HK-2 (cell line): Measurements from ENCODE around the gene LDLRAP1.

Experiments
- DNase-seq: peaks from one replicate; pipeline ENCODE4 v3.0.0-alpha.2; 2018; ENCODE audit not compliant: unreplicated experiment

The LDLRAP1 gene

DNA sequence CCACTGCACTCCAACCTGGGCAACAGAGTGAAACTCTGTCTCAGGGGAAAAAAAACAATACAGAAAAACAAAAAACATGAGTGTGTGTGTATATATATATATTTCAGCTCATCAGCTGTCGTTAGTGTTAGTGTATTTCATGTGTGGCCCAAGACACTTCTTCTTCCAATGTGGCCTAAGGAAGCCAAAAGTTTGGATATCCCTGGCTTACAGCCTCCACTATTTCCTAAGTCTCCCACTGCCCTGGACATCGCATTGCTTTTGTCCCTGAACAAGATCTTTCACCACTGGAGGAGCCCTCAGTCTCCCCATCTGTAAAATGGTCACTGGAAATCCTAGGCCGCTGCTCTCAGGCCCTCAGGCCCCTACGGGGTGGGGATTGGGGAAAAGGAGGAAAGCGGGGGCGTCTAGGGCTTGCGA is 391 bp upstream of the LDLRAP1 start:
- DNase-seq, result no peak

DNA sequence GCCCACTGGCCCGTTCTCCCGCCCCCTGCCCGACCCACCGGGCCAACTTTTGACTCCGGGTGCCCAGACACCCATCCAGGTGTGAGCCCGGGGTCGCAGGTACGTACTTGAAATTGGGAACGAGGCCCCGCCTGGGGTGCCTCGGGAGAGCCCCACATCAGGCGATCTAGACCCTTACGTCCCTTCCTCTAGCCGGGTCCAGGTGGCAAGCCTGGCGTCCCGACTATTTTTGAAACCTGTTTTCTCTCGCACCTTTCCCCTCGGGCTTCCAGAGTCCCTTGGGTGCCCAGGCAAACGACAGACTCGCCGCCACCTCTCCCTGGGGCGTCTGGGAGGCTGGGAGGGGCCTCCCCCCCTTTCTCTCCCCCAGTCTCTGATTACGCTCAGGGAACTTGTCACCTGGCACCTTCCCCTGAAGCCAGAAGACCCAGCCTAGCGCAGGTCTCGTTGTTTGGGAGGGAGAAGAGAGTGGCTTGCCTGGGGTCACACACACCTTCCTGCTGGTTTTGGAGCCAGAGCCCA is 898 bp downstream of the LDLRAP1 start:
- DNase-seq, result no peak

DNA sequence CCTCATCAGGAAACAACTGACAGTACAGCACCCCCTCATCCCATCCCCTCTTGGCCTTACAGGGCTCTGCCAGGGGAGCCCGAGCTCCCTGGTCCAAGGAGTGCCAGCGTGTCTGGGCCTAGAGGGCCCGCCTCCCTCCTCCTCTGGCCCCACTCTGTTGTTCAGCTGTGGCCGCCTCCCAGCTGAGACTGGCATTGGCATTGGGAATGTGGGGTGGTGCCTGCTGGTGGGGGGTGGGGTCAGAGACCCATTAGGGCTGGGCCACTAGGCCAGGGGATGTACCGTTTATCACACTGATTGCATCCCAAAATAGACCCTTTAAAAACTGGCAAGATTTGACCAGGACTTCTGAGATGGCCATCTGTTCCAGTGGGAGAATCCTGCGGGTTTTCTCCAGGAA is 1.4 kb downstream of the LDLRAP1 start:
- DNase-seq, result no peak

DNA sequence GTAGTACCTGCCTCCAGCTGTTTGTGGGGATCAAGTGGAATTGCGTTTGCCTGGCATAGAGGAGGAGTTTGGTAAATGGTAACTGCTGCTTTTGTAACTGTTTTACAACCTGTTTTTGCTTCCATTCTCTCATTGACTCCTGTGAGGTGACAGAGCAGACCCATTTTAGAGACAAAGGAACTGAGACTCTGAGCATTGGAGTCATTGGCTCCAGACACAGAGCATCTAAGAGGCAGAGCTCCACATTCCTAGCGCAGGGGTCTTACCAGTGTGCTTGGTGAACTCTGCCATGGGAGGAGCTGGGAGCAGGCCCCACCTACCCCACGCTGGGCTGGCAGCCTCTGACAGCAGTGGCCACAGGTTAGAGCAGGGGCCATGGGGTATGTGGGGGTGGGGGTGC is 2.4 kb downstream of the LDLRAP1 start:
- DNase-seq, result no peak

DNA sequence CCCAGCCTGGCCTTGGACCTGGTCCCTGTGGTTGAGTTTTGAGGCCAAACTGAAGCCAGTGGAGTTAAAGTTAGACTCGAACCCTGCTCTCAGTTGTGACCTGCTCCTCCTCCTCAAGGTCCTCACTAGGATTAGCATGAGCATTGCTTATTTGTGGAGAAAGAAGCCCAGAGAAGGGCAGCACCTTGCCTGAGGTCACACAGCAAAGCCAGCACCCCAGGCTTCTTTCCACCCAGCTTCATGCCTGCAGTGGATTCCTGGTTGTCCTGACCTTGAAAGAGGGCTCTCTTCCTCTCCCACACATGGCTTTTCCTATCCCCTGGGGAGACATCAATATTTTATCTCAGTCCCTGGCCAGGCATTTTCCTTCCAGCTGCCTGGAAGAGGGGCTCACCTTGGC is 2.8 kb downstream of the LDLRAP1 start:
- DNase-seq, result no peak

DNA sequence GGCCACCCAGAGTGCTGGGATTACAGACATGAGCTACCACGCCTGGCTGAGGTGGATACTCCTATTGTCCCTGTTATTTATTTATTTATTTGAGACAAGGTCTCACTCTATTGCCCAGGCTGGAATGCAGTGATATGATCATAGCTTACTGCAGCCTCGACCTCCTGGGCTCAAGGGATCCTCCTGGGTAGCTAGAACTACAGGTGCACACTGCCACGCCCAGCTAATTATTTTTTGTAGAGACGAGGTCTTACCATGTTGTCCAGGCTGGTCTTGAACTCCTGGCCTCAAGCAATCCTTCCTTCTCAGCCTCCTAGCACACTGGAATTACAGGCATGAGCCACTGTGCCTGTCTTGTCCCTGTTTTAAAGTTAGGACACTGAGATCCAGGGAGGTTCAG is 5.2 kb downstream of the LDLRAP1 start:
- DNase-seq, result no peak

DNA sequence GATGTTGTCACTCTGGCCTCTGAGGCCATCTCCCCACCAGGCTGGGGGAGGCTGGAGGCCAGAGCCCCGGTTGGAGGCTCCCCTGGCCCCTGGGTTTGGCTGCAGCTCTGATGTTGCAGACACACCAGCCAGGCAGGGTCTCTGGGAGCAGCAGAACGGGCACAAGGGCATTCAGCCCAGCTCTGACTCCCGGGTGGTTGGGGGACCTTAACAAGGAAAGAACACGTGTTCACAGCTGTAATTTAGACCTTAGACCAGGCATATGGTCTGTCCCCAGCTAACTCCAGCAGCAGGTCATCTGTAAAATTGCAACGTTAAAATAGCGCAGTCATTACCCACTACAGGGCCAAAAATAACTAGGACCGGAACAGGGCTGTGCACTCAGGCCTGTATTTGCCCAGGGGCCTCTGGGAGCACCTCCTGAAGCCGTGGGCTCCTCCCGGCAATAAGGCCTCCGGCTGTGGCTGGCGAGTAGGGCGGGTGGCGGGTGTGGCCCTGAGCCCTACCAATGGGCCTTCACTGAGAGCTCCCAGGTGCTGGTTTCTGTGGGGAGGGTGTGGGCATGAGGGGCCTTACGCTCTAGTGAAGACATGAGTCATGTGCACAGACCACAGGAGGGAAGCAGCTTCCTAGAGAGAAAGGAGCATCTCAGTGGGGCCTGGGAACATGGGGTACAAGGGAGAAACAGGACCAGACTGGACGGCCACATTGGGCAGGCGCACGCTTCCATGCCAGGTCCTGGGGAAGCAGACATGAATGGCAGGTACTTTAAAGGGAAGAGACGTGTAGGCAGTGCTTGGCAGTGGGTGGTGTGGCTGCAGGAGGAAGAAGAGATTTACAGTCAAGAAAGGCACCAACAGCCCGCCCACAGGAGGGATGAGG is 6.1 kb downstream of the LDLRAP1 start:
- DNase-seq, result peak; percentile 92

DNA sequence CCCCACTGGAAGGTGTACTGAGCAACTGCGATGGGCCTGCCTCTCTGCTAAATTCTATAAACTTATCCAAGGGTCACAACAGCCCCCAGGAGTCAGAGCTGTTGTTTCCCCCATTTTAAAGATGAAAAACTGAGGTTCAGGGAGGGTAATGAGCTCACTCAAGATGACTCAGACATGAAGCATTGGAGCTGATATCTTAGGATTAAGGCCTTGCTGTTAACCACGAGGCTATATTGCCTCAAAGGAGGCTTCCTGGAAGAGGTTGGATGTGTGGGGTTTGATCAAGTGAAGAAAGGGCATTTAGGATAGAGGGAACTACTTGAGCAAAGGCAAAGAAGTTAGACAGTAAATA is 6.7 kb downstream of the LDLRAP1 start:
- no peak for DNase-seq

DNA sequence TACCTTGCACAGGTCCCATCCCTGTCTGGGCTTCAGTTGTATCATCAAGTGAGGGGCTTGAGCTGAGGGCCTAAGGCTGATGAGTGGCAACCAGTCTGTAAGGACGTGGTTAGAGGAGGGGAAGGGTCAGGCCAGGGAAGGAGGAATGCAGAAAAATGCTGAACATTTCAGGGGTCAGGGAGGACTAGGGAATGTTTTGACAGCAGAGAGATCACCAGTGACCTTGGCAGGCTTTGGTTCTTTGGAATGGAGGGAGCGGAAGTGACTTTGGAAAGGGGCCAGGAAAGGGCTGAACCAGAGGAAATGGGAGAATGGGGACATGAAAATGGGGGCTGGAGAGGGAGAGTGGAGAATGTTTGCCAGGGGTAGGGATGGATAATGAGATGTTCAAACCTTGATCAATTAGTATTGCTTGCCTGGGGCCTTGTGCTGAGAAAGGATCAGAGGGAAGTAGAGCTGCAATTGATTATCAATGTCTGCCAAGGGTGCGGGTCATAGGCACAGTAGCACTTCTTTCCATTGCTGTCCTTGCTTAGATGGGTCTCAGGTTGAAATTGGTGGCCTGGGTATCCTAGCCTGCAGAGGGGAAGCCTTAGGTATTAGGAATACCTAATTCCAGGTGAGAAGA is 7.4 kb downstream of the LDLRAP1 start:
- no peak for DNase-seq

DNA sequence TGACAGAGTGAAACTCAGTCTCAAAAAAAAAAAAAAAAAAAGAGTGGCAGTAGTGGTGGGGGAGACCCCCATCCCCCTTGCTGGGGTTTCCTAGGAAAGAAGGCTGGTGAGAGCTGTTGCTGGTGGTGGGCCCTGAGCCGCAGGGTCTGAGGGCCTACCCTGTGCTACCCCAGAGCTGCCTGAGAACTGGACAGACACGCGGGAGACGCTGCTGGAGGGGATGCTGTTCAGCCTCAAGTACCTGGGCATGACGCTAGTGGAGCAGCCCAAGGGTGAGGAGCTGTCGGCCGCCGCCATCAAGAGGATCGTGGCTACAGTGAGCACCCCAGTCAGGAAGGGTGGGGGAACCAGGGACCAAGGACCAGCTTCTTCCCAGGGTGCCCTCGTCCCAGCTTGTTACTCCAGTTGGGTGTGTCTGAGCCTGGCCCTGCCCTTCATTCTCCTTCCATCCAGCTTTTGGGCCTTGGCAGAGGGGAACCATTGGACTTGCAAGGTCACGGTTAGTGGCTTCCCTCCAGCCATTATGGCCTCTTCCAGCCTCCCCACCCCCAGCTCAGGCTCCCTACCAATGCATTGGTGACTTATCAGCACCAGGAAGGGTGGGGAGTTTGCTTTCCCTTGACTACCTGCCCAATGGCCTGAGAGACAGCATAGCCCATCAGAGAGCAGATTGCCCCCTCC is 10.5 kb downstream of the LDLRAP1 start:
- no peak for DNase-seq

DNA sequence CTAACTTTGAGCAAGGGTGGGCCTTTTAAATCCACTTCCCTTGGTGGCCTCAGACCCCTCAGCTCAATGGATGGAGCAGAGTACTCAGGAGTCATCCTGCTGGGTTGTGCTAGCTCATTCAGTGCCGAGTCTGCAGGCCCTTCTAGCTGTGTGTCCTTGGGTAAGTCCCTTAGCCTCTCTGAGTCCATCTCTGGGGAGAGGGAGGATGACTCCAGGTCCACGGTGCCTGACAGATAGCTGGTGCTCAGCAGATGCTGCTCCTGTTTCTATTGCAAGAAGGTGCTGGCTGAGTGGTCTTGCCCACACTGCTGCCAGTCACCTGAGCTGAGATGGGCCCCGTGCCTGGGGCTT is 11.0 kb downstream of the LDLRAP1 start:
- DNase-seq, result no peak

DNA sequence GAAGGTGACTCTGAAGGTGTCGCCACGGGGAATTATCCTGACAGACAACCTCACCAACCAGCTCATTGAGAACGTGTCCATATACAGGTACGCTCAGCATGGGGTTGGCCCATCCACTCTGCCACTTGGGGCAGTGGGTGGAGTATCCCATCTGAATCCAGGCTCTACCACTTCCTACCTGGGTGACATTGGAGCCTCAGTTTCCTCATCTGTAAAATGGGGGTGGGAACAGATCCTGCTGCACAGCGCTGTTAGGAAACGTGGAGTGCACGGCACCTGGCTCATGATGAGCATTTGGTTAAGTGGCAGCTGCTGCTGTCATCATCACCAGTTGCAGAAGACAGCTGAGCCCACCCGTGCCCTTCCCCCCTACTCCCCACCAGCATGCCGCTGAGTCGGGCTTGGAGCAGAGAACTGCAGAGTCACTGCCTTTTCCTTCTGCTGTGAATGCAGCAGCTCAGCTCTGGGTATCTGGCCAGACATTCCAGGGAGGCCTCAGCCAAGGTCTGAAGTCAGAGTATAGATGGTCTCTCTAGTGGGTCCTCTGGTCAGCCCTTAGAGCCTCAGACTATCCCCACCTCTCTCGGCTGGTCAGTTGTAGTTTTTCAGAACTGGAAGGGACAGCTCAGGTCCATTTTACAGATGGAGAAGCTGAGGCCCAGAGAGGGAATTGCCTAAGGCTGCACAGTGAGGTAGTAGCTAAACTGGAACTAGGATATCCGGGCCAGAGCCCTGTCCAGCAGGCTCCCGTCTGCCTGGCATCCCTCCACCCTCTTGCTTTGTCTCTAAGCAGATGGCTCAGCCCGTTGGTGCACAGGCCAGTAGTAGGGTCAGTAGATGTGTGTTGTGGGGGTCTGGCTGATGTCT is 11.7 kb downstream of the LDLRAP1 start:
- DNase-seq, result no peak

DNA sequence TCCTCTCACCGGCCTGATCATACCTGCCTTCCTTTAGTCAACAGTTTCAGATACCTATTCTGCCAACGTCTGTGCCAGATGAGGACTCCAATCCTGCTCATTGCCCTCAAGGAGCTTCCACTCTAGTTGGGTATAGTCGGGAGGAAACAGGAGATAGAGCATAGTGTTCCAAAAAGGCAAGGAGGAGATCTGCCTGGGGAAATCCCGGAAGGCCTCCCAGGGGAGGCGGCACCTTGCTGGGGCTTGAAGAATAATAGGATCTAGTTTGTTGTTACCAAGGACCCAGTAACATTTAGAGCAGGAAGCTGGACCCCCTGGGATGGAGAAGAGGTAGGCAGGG is 12.3 kb downstream of the LDLRAP1 start:
- DNase-seq, result no peak

DNA sequence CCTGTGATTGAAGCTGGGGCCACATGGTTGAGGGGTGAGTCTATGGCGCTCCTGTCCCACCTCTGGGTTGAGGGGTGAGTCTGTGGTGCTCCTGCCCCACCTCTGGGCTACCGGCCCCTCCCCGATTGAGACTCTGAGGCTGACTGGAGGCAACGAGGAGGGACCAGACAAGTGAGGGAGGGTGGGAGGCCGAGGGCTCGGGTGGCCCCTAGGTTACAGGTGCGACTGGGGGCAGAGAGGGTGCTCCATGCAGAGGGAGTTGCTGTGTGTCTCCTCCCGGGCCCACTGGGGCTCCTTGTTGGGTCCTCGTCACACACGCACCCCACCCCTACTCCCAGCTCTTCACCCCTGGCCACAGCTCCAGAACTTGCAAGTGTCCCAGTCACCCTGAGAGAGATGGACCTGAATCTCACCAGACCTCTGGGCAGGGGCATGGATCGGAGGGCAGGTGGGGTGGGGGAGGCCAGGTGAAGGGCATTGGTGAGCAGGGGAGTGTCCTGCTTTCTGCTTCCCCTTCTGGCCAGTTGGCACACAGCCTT is 12.8 kb downstream of the LDLRAP1 start:
- no peak for DNase-seq

DNA sequence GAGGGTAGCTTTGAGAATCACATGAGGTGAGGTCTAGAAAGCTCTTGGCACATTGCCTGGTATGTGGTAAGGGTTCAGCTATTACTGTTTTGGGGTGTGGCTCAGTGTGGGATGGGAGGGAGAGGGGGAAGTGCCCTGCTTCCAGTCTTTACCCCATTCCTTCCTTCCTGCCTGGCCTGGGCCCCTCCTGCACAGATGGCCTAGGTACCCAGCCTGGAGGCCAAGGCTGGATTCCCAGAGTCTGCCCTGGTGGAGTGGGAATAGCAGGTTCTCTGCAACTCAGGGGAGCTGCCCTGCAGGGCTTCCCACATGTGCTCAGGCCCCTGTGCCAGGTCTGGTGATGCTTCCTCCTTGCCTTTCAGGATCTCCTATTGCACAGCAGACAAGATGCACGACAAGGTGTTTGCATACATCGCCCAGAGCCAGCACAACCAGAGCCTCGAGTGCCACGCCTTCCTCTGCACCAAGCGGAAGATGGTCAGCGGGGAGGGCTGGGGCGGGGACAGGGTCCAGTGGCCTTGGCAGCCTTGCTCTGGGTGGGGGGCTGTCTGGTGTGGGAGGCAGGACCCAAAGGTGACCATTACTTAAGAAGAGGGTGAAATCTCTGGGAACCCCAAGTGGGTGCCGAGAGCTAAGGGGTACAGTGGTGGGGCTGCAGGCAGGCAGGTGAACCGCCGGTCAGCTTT is 13.5 kb downstream of the LDLRAP1 start:
- DNase-seq, result peak; percentile 28

DNA sequence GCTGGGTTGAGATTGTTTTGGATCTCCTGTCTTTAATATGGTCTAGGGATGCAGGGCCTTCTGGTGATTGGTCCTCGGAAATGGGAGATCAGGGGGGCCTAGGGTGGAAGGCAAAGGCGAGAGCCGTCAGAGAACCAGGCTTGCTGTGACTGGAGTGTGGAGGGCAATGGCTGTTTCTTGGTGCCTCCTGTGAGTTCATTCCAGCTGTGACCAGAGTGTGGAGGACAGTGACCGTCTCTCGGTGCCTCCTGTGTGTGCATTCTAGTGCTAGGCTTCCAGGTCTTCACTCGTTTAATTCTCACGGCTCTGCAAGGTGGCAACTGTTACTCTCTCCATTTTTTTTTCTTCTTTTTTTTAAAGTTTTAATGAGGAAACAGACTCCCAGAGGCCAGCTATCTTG is 14.1 kb downstream of the LDLRAP1 start:
- DNase-seq, result no peak

DNA sequence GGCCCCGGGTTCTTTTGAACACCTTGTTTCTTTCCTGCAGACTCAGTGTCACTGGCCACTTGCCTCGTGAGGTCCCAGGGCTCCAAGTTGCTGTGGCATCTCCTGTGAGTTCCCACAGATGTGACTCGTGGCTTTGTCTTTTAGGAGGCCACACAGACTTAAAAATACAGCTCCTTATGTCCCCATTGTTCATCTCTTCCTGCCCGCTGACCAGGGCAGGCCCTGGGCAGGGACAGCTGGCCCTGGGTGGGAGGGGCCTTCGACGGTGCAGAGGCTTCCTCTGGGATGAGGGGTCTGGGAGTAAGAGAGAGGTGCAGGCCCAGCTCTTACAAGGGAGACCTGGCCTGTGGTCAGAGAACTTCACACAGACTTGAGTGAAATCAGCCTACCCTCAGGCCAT is 15.6 kb downstream of the LDLRAP1 start:
- DNase-seq, result no peak

DNA sequence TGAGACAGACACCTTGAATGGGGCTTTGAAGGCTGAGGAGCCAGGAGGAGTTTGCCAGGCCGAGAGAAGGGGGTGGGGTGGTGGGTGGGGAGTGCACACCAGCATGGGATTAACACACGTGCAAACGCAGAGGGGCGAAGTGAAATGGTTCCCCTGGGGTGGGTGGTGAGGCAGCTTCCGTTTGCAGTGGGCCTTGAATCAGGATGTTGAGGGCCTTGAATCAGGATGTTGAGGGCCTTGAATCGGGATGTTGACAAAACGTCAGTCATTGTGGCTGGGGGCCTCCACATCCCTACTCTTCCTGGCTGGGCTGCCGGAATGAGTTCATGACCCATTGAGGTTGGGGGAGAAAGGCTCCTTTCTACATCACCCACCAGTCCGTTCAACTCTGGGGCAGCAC is 16.6 kb downstream of the LDLRAP1 start:
- DNase-seq, result no peak

DNA sequence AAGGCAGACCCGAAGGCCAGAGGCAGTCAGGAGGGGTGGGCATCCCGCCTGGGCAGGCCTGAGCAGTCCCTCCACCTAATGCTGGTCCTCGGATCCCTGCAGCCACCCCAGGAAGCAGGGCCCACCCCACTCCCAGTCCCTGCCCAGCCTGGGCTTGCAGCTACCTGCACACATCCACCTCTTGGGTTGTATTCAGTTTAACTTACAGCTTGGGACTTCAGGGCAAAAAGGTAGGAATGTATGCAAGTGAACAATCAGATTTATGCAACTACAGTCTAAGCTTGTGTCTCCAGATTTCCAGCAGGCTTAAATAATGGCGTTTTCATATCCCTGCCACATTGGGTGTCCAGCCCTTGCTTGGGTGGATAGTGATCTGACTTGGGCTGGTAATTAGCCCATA is 17.4 kb downstream of the LDLRAP1 start:
- DNase-seq, result no peak

DNA sequence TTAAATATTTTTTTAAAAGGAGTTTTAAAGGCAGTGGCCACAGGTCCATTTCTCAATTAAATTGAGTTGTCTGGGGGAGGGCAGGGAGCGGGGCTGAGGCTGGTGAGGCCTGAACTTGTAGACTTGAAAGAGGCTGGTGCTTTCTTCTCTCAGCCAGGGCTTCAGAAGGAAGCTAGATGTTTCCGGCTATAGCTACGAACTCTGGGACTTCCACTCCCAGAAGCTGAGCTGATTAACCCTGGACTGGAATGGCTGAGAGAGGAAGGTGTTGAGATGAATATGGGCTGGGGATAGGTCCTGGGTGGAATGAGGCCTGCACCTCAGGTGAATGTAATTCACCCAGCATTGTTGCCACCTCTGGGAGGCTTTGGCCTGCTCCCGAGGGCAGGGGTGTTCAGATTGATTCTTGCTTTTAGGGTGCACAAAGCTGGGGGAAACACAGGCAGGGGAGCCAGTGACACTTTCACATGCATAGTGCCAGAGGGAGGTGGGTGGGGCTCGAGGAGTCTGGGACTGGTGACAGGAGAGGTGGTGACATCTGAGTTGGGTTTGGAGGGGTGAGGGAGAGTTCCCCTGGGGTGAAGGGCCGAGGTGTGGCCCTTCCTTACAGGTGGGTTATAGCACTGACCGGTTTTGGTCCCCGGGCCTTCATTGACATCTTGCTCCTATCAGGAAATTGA is 18.2 kb downstream of the LDLRAP1 start:
- no peak for DNase-seq
